Activated CD4-positive, alpha-beta T cell treated with anti-CD3 and anti-CD28 coated beads, Interleukin-2, amount 10 ng/mL, durations not matched to agents 7 days and 5 days (primary cell): Measurements from ENCODE around the gene PLPP4. TPM values are rescaled to one million over a fixed set of nuclear protein-coding genes. Genes with fewer than 3 reads are reported as not detected.

Experiments used
- CTCF ChIA-PET: fragments of 350-600 bp; sonication (Branson Sonifier 250); formaldehyde crosslinking; loops from one replicate; lab custom pipeline; 2021; ENCODE audit warnings: antibody characterized with exemption; lab: Charles Lee
- POLR2A ChIA-PET: fragments of 350-600 bp; sonication (Branson Sonifier 250); formaldehyde crosslinking; loops from one replicate; lab custom pipeline; 2021; ENCODE audit warnings: antibody characterized with exemption; lab: Charles Lee
- DNase-seq: peaks from one replicate; pipeline ENCODE4 v3.0.0-alpha.2; 2020
- H3K27ac Mint-ChIP-seq: one replicate; pipeline ENCODE4 v1.8.0; 2021; ENCODE audit warnings: mild to moderate bottlenecking, moderate library complexity, mixed read lengths
- H3K27me3 Mint-ChIP-seq: one replicate; pipeline ENCODE4 v1.8.0; 2021; ENCODE audit warnings: mixed read lengths
- H3K36me3 Mint-ChIP-seq: one replicate; pipeline ENCODE4 v1.8.0; 2021; ENCODE audit warnings: low read depth, mixed read lengths
- H3K4me1 Mint-ChIP-seq: one replicate; pipeline ENCODE4 v1.8.0; 2021; ENCODE audit warnings: mixed read lengths
- H3K4me3 Mint-ChIP-seq: one replicate; pipeline ENCODE4 v1.8.0; 2021; ENCODE audit warnings: mild to moderate bottlenecking, moderate library complexity, mixed read lengths
- H3K9me3 Mint-ChIP-seq: one replicate; pipeline ENCODE4 v1.8.0; 2021; ENCODE audit warnings: mixed read lengths
- total RNA-seq, 2 experiments: library from RNA; stranded (reverse); gene quantifications; one replicate each; pipeline ENCODE4 v1.2.3, GENCODE V29; 2021

PLPP4 gene
- total RNA-seq, result not detected

DNA sequence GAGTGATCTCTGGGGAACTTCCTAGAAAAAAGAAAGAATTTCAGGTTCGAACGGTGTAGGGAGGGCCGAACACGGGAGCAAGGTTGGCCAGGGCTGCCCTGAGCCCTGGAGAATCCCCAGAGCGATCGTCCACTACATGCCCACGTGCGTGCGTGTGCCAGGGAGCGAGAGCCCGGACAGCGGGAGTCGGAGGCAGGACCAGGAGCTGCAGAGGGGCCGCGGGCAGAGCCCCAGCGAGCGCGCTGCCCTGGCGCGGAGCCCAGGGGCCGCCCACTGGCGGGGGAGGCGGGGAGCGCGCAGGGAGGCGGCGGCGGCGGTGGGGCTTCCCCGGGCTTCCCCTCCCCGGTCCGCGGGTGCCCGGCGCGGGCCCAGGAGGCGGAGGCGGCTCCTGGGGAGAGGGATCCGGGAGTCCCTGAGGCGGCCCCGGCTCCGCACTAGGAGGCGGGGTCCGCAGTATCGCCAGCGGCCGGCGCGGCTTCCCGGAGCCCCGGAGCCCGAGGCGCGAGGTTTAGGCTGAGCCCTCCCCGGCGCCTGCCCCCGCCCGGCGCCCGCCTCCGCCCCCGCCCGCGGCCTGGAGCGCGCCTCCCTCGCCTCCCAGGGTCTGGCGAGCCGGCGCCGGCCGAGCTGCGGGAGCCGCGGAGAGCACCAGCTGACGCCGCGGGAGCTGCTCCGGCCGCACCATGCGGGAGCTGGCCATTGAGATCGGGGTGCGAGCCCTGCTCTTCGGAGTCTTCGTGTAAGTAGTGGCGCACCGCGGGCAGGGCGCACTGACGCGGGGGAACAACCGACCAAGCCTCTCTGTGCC lies at the start of gene PLPP4:
TSS of gene PLPP4 (plus strand) at position 602 of the 805 bp plus-strand sequence. CDS start at position 681, 79 bp downstream.
- no peaks in the 10 kb centered on the region for H3K36me3 Mint-ChIP-seq
- no peaks in the 10 kb centered on the region for H3K9me3 Mint-ChIP-seq
- H3K27me3 Mint-ChIP-seq, result peaks cover 36% of the 10 kb centered on the region
- H3K27ac Mint-ChIP-seq, result no peak within 1 kb of the TSS
- no peak for DNase-seq
- peaks cover 2% of the 10 kb centered on the region for H3K4me1 Mint-ChIP-seq
- ChIA-PET POLR2A (no interaction called here), CTCF (no interaction called here)
- H3K4me3 Mint-ChIP-seq, result no peak within 1 kb of the TSS

DNA sequence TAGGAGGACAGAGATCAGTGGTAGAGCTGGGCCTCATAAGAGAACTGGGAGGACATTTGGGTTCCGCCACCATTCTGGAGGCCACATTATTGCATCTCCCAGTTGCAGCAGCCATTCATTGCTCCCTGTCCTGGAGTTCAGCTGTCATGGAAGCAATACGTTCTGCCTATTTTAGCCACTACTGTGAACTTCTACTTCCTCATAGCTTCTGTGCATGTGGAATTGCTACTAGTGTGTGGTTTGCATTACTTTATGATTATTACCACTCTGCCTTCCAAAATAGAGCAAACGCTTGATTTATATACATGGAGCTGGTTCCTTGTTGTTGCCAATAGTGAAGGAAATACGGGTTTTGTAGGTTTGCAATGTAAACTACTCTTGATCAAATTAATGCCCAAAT lies 47.2 kb upstream of the PLPP4 start:
- CTCF ChIA-PET, result no interaction called here
- H3K36me3 Mint-ChIP-seq, result no peaks in the 10 kb centered on the region
- H3K4me1 Mint-ChIP-seq, result no peaks in the 10 kb centered on the region
- no peaks in the 10 kb centered on the region for H3K9me3 Mint-ChIP-seq
- H3K4me3 Mint-ChIP-seq, result no peak overlapping the region
- no peak for DNase-seq
- POLR2A ChIA-PET, result no interaction called here
- H3K27me3 Mint-ChIP-seq, result no peaks in the 10 kb centered on the region
- H3K27ac Mint-ChIP-seq, result no peak overlapping the region

DNA sequence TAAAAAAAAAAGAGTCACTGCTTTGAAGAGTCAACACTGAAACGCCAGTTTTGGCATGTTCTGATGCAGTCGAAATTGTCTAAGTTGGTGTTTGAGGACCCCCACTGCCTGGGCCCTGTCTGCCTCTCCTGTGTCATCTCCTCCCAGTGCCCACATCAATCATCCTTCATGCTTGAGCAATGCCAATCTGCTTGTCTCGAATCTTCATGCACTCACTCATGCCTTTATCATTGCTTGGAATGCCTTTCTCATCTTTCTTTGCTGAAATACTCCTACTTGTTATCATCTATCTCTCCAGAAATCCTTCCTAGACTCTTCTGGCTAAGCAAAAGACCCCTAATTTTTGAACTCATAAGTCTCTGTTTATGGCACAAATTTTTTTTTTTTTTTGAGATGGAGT lies 42.1 kb upstream of the PLPP4 start:
- H3K4me3 Mint-ChIP-seq, result no peak overlapping the region
- no peak for DNase-seq
- ChIA-PET POLR2A (no interaction called here), CTCF (no interaction called here)
- H3K36me3 Mint-ChIP-seq, result no peaks in the 10 kb centered on the region
- H3K9me3 Mint-ChIP-seq, result no peaks in the 10 kb centered on the region
- no peak overlapping the region for H3K27ac Mint-ChIP-seq
- H3K4me1 Mint-ChIP-seq, result no peaks in the 10 kb centered on the region
- H3K27me3 Mint-ChIP-seq, result no peaks in the 10 kb centered on the region

DNA sequence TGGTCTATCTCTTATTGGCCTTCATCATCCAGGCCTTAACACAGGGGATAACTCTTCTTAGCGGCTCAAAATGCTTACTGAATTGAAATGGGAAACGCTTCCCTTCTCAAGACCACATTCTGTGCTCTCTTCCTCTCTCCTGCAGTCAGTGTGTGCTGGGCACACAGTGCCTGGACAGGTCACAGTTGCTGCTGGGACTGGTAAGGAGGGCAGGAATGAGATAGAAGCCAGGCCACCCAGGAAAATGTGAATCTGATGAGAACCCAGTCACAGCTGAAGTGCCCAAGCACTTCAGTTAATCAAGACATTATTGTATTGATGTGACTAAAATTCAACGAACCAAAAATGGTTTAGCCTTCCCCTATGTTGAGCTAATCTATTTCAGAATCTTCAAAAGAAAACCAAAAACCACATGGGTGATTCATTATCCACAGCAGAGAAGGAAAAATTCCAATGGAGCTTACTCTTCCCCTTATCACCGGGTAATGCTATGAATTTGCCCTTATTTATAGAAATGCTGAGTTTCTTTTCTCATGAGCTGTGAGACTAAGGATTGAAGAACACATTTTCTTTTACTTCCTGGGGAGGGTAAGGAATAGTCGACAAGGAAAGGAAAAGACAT lies 41.2 kb upstream of the PLPP4 start:
- Mint-ChIP-seq H3K27ac (no peak overlapping the region), H3K27me3 (no peaks in the 10 kb centered on the region), H3K4me1 (no peaks in the 10 kb centered on the region), H3K36me3 (no peaks in the 10 kb centered on the region), H3K9me3 (no peaks in the 10 kb centered on the region), H3K4me3 (no peak overlapping the region)
- ChIA-PET POLR2A (no interaction called here), CTCF (no interaction called here)
- DNase-seq, result no peak

DNA sequence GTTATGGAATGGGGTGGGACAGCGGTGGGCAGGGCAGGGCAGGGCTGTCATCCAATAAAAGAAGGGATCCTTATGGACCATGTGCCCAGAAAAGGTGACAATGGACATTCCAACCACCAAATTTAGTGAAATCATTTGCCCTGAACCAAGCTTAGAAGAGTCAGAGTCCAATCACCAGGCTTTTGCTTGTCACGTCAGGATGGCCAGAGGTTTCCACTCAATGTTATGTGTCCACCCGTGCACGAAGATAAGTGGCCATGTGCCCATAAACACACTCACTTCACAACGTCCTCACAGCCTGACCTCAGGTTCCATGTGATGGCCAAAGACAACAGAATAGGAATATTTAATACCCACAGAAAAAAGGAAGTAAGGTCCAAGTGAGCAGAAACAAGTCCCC lies 36.6 kb upstream of the PLPP4 start:
- Mint-ChIP-seq H3K27ac (no peak overlapping the region), H3K4me3 (no peak overlapping the region), H3K4me1 (no peaks in the 10 kb centered on the region), H3K9me3 (no peaks in the 10 kb centered on the region), H3K36me3 (no peaks in the 10 kb centered on the region), H3K27me3 (no peaks in the 10 kb centered on the region)
- CTCF ChIA-PET, result no interaction called here
- DNase-seq, result no peak
- POLR2A ChIA-PET, result no interaction called here

DNA sequence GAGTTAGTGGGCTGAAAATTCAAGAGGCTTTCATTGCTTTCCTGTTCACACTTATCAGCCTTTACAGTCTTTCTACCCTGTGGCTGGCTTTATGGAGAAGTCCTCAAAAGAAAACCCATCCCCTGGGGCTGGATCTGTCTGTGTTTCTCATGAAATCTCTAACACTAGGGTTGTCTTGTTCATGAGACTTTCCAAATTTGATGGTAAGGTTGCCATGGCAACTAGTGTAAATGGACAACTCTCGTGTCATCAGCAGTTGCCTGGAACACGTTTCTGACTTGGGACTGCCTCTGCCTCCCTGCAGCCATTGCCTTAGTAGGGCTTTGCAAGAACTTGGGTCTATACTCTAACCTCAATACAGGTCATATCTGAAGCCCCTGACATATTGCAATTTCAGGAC lies 35.8 kb upstream of the PLPP4 start:
- ChIA-PET CTCF (no interaction called here), POLR2A (no interaction called here)
- no peaks in the 10 kb centered on the region for H3K4me1 Mint-ChIP-seq

DNA sequence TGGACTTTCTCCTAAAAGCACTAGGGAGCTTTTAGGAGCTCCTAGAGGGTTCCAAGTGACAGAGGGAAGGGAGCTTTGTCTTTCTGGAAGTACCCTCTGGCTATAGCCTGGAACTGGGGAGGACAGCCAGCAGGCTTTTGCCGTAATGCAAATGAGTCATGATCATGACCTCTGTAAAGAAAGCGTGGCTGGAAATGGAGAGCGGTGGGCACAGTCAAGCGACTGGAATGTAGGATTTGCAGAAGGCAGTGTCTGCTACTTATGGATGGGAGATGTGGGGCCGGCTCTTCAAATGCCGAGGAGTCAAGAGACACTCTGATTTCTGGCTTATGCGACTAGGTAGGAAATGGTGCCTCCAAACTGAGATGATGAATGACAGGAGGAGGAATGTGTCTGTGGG lies 34.6 kb upstream of the PLPP4 start:
- H3K9me3 Mint-ChIP-seq, result no peaks in the 10 kb centered on the region
- H3K27me3 Mint-ChIP-seq, result no peaks in the 10 kb centered on the region
- H3K4me3 Mint-ChIP-seq, result no peak overlapping the region
- CTCF ChIA-PET, result no interaction called here
- H3K4me1 Mint-ChIP-seq, result no peaks in the 10 kb centered on the region
- H3K36me3 Mint-ChIP-seq, result no peaks in the 10 kb centered on the region
- POLR2A ChIA-PET, result no interaction called here
- DNase-seq, result no peak
- H3K27ac Mint-ChIP-seq, result no peak overlapping the region

More for the DNA sequence above, 35.8 kb upstream of the PLPP4 start:
- no peak overlapping the region for H3K27ac Mint-ChIP-seq
- no peaks in the 10 kb centered on the region for H3K27me3 Mint-ChIP-seq
- no peaks in the 10 kb centered on the region for H3K9me3 Mint-ChIP-seq
- H3K4me3 Mint-ChIP-seq, result no peak overlapping the region
- no peak for DNase-seq
- H3K36me3 Mint-ChIP-seq, result no peaks in the 10 kb centered on the region

DNA sequence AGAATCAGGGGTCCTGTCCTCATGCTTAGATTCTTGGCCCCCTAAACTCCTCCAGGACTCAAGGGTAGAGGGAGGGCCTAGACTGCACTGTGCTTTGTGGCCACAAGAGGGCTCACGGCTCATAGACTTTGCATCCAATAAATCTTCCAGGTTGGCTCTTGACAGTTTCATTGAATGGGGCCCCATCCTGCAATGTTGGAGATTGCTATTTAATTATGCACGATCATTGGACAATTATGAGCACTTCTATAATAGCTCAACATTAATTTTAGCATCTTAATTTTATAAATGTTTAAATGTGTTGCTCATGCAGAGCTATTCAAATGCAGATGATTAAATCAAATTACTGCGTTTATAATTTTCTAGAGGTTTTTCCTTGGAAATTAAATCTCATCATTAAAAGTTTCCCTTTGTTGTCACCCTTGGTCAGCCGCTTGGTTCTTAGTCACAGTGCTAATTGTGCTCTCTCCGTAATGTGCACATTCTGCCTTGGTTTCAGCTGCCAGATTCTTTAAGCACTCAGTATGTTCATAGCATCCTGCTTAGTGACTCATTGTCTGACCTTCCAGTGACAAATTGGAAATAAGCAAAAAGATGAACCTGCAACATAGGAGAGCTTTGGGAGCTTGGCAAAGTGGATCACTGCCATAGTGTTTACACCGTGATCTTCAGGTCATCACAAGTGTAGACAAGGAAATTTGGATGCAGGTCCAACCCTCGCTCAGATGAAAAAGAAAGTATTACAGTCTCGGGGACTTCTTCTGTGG lies 33.4 kb upstream of the PLPP4 start:
- H3K4me3 Mint-ChIP-seq, result no peak overlapping the region
- H3K36me3 Mint-ChIP-seq, result no peaks in the 10 kb centered on the region
- H3K4me1 Mint-ChIP-seq, result no peaks in the 10 kb centered on the region
- CTCF ChIA-PET, result no interaction called here
- no peaks in the 10 kb centered on the region for H3K9me3 Mint-ChIP-seq
- POLR2A ChIA-PET, result no interaction called here
- H3K27ac Mint-ChIP-seq, result no peak overlapping the region
- DNase-seq, result peak; percentile 25
- H3K27me3 Mint-ChIP-seq, result no peaks in the 10 kb centered on the region

DNA sequence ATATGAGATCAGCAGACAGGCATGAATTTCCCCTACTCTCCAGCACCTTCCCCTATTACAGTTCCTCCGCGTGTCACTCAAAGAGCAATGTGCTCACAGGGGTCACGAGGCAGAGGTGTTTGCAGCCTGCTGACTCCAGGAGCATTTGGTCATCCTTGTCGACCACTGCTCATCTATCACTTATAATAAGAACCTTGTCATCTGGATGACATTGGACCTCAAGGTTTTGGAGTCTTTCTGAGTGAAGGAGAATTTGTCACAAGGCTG lies 32.9 kb upstream of the PLPP4 start:
- Mint-ChIP-seq H3K27ac (no peak overlapping the region), H3K27me3 (no peaks in the 10 kb centered on the region), H3K9me3 (no peaks in the 10 kb centered on the region), H3K4me3 (no peak overlapping the region), H3K4me1 (no peaks in the 10 kb centered on the region), H3K36me3 (no peaks in the 10 kb centered on the region)
- ChIA-PET CTCF (no interaction called here), POLR2A (no interaction called here)
- DNase-seq, result no peak

DNA sequence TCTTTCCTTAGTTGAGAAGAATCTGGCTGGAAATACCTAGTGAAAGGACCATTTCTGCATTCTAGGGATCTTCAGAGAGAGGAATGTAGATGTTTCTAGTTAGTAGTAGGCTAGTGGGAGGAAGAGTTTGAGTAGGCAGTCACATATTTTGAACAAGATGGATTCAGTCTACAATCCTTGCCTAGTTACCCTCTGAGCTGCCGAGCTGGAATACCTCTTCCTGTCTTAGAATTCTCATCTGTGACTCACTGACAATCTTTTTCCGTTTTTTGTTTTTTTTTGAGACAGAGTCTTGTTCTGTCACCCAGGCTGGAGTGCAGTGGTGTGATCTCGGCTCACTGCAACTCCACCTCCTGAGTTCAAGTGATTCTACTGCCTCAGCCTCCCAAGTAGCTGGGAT lies 30.7 kb upstream of the PLPP4 start:
- CTCF ChIA-PET, result no interaction called here
- Mint-ChIP-seq H3K36me3 (no peaks in the 10 kb centered on the region), H3K27ac (no peak overlapping the region), H3K4me1 (peaks cover 1% of the 10 kb centered on the region), H3K4me3 (no peak overlapping the region), H3K27me3 (peaks cover 11% of the 10 kb centered on the region), H3K9me3 (no peaks in the 10 kb centered on the region)
- POLR2A ChIA-PET, result no interaction called here
- no peak for DNase-seq

DNA sequence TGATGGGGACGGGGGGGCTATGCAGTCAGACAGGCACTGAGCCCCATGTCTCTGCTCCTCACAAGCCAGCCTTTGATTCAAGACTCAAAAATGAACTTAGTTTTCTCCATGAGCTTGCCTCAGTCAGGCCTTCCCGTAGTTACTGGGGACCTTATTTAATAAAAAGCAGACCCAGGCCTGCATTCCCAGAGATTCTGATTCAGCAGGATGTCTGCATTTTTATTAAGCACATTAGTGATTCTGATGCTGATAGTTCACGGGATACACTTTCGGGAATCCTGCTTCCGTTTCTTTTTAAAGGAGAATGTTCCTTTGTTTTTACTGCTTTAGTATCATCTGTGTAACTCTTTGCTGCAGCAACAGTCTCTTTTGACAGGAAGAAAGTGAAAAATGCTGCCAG lies 28.3 kb upstream of the PLPP4 start:
- H3K36me3 Mint-ChIP-seq, result no peaks in the 10 kb centered on the region
- H3K27ac Mint-ChIP-seq, result no peak overlapping the region
- no peak for DNase-seq
- no peak overlapping the region for H3K4me3 Mint-ChIP-seq
- H3K27me3 Mint-ChIP-seq, result peaks cover 23% of the 10 kb centered on the region
- H3K9me3 Mint-ChIP-seq, result no peaks in the 10 kb centered on the region
- peaks cover 3% of the 10 kb centered on the region for H3K4me1 Mint-ChIP-seq
- POLR2A ChIA-PET, result no interaction called here
- CTCF ChIA-PET, result no interaction called here

DNA sequence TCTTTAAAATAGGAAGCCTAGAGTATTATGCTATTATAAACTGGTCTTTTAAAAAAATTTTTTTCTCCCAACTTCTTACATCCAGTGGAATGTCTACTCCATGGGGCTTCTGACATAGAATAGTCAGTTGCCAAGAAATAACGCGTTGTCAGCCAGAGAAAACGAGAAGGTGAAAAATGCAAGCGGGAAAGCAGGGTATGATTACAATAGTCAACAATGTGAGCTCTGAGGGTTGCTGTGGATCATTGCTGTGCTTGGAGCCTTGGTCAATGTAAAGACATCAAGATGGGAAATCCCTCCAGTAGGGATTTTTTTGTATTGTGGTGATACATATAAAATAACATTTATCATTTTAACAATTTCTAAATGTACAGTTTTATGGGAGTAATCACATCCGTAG lies 27.6 kb upstream of the PLPP4 start:
- POLR2A ChIA-PET, result no interaction called here
- no peaks in the 10 kb centered on the region for H3K36me3 Mint-ChIP-seq
- peaks cover 23% of the 10 kb centered on the region for H3K27me3 Mint-ChIP-seq
- H3K4me3 Mint-ChIP-seq, result no peak overlapping the region
- CTCF ChIA-PET, result no interaction called here
- no peaks in the 10 kb centered on the region for H3K9me3 Mint-ChIP-seq
- H3K27ac Mint-ChIP-seq, result no peak overlapping the region
- DNase-seq, result no peak
- peaks cover 3% of the 10 kb centered on the region for H3K4me1 Mint-ChIP-seq

DNA sequence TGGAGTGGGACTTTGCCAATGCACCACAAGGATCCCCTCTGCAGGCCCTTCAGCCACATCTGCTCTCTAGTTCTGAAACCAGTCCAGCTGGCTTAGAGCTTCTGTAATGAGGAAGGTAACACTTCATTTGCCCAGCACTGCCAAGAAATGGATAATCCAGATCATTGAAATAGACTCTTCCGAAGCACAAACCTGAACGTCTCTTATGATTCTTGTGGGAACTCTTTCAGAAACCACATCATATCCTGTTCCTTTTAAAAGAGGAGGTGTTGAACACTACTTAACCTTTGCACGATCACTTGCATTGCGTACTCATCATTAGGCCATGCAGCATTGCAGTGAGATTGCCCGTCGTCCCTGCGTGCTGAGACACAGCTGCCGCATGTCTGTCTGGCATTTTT lies 25.8 kb upstream of the PLPP4 start:
- Mint-ChIP-seq H3K4me3 (no peak overlapping the region), H3K4me1 (peaks cover 3% of the 10 kb centered on the region), H3K27ac (no peak overlapping the region), H3K27me3 (peaks cover 23% of the 10 kb centered on the region), H3K36me3 (no peaks in the 10 kb centered on the region), H3K9me3 (no peaks in the 10 kb centered on the region)
- ChIA-PET POLR2A (no interaction called here), CTCF (no interaction called here)
- no peak for DNase-seq
